ENCODE results near the gene SLC26A1. TPM values are rescaled to one million over a fixed set of nuclear protein-coding genes. Genes with fewer than 3 reads are reported as not detected.

Gene SLC26A1
- polyA plus RNA-seq, 1 donor from 2014 or later: 0.12 TPM

GRCh38 chr4:1022739-1023066 is 29.5 kb upstream of the SLC26A1 start:
- H3K36me3 ChIP-seq (ENCODE audit: insufficient read depth, low read length): no peaks in the 10 kb centered on the region
- H3K27ac ChIP-seq (ENCODE audit: low read length): no peak overlapping the region
- H3K9me2 ChIP-seq (ENCODE audit: insufficient read depth, low read length): no peaks in the 10 kb centered on the region
- no peak overlapping the region for H3K4me2 ChIP-seq (ENCODE audit: low read length)
- H3F3A ChIP-seq (ENCODE audit: insufficient read depth, low read length, poor library complexity, severe bottlenecking): no peaks in the 10 kb centered on the region
- no peaks in the 10 kb centered on the region for H3K27me3 ChIP-seq (ENCODE audit: insufficient read depth, low read depth, low read length)
- H3K9ac ChIP-seq (ENCODE audit: low read length): no peak overlapping the region
- TF ChIP-seq REST (IDR thresholded peaks at IDR 0.05; ENCODE audit: borderline replicate concordance): no peak
- no peak for TF ChIP-seq MXI1 (conservative IDR thresholded peaks at IDR 0.05; ENCODE audit: poor library complexity, severe bottlenecking)
- no peak for TF ChIP-seq CTCF (IDR thresholded peaks at IDR 0.05; ENCODE audit: poor library complexity, severe bottlenecking)
- TF ChIP-seq RAD21 (conservative IDR thresholded peaks at IDR 0.05): no peak
- no peak for TF ChIP-seq POLR2AphosphoS5 (IDR thresholded peaks at IDR 0.05)
- no peak for TF ChIP-seq EP300 (conservative IDR thresholded peaks at IDR 0.05; ENCODE audit: poor library complexity, severe bottlenecking)
- TF ChIP-seq EZH2 (IDR thresholded peaks at IDR 0.05; ENCODE audit: borderline replicate concordance, insufficient read depth, low read length, poor library complexity, severe bottlenecking): no peak
- TF ChIP-seq TAF1 (IDR thresholded peaks at IDR 0.05; ENCODE audit: low read depth): no peak
- no peak for TF ChIP-seq SMC3 (conservative IDR thresholded peaks at IDR 0.05; ENCODE audit: poor library complexity)
- no peak overlapping the region for H2AFZ ChIP-seq (ENCODE audit: low read depth, low read length)
- H3K79me2 ChIP-seq (replicated peaks; ENCODE audit: insufficient read depth, low read length): peaks cover 4% of the 10 kb centered on the region
- H3K4me3 ChIP-seq (ENCODE audit: low read length): no peak overlapping the region
- no peaks in the 10 kb centered on the region for H3K9me3 ChIP-seq (ENCODE audit: low read length)
- no peaks in the 10 kb centered on the region for H4K20me1 ChIP-seq (ENCODE audit: insufficient read depth)

GRCh38 chr4:1022051-1022738 is 29.0 kb upstream of the SLC26A1 start:
- Histone ChIP-seq H3K9ac (ENCODE audit: low read length) (no peak overlapping the region), H3K27me3 (ENCODE audit: insufficient read depth, low read depth, low read length) (no peaks in the 10 kb centered on the region), H3F3A (ENCODE audit: insufficient read depth, low read length, poor library complexity, severe bottlenecking) (no peaks in the 10 kb centered on the region), H3K4me2 (ENCODE audit: low read length) (no peak overlapping the region), H3K9me2 (ENCODE audit: insufficient read depth, low read length) (no peaks in the 10 kb centered on the region), H4K20me1 (ENCODE audit: insufficient read depth) (no peaks in the 10 kb centered on the region), H3K27ac (ENCODE audit: low read length) (no peak overlapping the region), H2AFZ (ENCODE audit: low read depth, low read length) (no peak overlapping the region), H3K79me2 (replicated peaks; ENCODE audit: insufficient read depth, low read length) (peaks cover 4% of the 10 kb centered on the region), H3K9me3 (ENCODE audit: low read length) (no peaks in the 10 kb centered on the region), H3K4me3 (ENCODE audit: low read length) (no peak overlapping the region), H3K36me3 (ENCODE audit: insufficient read depth, low read length) (no peaks in the 10 kb centered on the region)
- TF ChIP-seq SMC3 (conservative IDR thresholded peaks at IDR 0.05; ENCODE audit: poor library complexity) (no peak), POLR2AphosphoS5 (IDR thresholded peaks at IDR 0.05) (no peak), CTCF (IDR thresholded peaks at IDR 0.05; ENCODE audit: poor library complexity, severe bottlenecking) (no peak), EP300 (conservative IDR thresholded peaks at IDR 0.05; ENCODE audit: poor library complexity, severe bottlenecking) (no peak), RAD21 (conservative IDR thresholded peaks at IDR 0.05) (no peak), MXI1 (conservative IDR thresholded peaks at IDR 0.05; ENCODE audit: poor library complexity, severe bottlenecking) (no peak), EZH2 (IDR thresholded peaks at IDR 0.05; ENCODE audit: borderline replicate concordance, insufficient read depth, low read length, poor library complexity, severe bottlenecking) (no peak), TAF1 (IDR thresholded peaks at IDR 0.05; ENCODE audit: low read depth) (no peak), REST (IDR thresholded peaks at IDR 0.05; ENCODE audit: borderline replicate concordance) (no peak)

All from neural cell (in vitro differentiated cells).